ENCODE data around the gene HACD2.
A peak's percentile ranks its signal among the peaks of the same experiment; 100 is the strongest.
"Not testable (repeated sequence)": the region's sequence is repeated elsewhere in the genome, so short reads cannot be mapped to it uniquely, and the experiment has no call there.

The HACD2 gene

DNA sequence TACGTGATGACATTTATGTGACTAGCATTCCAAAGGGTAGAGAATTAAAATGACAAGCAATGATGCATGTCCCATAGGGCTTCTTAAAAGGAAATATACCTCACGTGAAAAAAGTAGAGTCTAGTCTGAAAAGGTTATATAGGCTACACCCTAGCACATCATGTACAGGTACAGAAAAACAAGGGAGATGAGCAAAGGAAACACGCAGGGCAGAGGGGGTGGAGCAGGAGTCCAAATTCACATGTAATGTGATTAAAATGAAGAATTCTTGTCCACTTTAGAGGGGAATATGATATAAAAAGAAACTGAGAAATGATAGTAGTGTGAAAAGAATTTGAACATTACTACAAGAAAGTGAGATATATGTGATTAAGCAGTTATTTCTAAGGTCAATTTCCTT is 59.4 kb downstream of the HACD2 start:
- DNase-seq (ENCODE audit: low read depth) = no peak

DNA sequence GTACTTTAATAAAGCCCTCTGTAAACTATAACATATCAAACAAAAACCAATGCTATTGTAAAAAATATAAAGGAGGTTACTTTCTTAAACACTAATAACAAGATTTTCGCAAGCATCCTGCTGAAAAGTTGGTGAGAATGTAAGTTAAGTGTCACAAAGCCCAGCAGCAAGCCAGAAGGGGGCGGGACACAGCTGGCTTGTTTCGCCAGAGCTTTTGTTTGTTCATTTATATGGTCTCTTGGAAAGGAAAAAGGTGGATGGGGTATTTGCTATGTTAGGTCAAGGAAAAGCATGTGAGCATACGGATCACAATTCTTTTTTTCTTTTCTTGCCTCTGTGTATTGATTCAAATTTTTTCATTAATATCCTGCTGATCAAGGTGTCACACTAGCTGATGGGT is 59.9 kb downstream of the HACD2 start:
- no peak for DNase-seq (ENCODE audit: low read depth)

DNA sequence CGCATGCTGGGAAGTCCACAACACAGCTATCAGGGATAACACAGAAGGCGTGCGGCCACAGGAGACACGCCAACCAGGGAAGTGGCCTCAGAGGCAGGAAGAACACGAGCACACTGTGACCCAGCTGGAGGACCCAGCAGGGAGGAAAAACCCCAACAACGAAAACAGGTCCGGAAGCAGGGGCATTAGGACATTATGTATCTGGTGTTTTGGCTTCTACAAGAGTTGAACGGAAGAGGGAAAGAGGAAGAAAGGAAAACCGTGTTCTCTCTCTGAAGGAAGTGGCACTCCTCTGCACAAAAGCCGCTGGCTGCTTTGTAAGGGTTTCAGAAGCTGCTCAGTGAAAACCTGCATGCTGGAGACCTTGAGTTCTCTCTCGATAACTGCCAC is 61.8 kb downstream of the HACD2 start:
- no peak for DNase-seq (ENCODE audit: low read depth)

DNA sequence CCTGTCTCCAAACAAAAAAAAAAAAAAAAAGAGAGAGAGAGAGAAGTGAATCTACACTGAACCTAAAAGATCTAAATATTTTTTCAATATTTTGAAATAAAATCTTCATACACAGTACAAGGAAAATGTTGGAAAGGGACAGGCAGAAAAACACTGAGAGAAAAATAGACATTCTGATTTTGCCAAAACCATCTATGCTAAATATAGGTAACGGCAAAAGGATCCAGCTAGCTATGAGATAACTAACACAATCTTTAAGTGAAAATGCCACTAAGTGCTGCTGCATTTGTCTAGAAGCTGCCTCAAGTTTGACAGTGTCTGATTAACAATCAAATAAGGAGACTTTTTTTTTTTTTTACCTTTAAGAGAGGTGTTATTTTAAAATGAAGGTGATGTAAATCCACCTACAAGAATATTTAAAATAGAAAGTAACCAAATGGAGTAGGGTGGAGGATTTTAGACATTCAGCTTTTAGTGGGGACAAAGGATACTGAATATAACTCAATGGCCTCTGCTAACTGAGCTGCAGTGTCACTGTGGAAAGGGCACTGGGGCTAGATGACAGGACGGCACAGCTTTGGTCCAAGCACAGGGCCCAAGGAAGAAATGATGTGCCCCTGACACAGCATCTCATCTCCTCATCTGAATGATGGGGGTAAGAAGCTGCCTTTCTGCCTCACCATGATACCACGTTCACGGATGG is 62.4 kb downstream of the HACD2 start:
- DNase-seq (ENCODE audit: low read depth) = no peak

DNA sequence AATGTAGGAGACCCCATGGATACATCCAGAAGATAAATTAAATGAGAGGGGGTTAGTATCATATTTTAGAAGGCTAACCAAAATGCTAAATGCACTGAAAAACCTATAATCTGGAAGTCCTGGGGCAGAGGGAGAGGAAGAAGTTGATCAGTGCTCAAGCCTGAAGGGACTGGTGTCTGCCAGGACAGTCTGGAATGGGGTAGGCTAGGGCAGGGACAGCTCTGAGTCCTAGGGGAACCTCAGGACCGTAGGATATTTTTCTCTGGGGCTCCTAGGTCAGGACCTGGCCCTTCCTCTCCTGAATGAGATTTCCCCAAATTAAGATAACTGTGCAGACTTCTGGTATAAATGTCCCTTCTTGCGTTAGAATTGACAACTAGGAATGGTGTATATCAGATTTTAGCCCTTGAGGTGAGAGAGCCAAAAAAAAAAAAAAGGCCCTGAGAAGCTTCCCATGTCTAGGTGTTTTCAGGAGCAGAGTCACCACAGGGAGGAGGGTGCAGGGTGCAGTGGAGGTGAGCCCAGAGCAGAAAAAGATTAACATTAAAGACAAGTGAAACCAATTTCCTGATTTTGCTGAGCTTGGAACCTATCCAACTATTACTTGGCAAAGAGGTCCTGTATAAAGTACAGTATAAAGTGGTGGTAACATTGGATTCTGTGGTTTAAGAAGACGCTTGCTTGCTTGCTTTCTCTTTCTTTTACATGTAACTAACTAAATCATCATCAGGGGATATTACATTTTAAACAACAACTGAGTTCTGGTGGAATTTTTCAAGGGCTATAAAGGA is 63.5 kb downstream of the HACD2 start:
- no peak for DNase-seq (ENCODE audit: low read depth)

DNA sequence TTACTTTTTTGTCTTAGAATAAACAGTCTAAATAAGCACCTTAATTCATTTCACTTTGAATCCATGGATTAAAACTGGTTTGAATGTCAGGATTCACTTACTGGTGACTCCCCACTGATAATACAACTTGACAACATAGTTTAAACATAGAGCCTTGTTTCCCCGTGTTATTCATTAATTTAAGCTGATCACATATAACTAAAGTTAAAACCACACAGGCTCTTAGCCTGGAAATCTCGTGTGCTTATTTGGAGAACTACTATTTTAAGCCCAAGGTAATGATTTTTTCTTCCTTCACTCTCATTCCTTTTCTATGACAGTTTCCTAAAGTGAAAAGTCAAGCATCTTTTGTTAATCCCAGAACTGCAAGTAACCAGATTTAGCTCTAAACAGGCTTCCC is 64.2 kb downstream of the HACD2 start:
- DNase-seq (ENCODE audit: low read depth) = no peak

DNA sequence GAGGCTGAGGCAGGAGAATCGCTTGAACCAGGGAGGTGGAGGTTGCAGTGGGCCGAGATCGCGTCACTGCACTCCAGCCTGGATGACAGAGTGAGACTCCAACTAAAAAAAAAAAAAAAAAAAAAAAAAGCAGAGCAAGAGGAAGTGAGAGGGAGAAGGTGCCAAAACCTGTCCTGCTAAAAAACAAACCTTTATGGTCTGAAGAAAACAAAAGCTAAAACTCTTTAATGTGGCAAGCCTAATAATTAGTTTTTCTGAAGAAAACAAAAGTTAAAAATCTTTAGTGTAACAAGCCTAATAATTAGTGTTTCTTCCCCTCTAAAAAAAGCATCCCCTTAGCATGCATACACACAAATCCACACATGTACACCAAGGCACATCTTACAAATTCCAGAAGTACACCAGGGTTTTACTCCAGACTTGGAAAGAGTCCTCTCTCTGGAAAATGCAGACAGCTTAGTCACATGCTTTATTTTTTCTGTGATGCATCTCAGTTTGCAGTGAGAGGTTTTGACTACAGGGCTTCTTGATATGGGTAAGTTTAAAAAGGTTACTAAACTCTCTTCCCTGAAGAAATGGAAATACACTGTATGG is 65.9 kb downstream of the HACD2 start:
- peak; percentile 9 for DNase-seq (ENCODE audit: low read depth)

DNA sequence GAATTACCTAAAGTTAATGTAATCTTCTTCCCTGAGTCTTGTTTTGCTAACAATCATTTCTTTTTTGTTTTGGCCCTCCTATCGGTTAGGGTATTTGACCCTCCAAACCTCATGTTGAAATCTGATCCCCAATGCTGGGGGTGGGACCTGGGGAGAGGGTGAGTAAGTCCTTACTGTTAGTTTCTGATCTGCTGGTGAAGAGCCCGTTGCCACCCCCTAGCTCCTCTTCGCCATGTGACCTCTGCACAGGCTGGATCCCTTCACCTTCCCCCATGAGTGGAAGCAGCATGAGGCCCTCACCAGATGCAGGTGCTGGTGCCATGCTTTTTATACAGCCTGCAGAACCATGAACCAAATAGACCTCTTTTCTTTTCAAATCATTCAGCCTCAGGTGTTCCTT is 73.1 kb downstream of the HACD2 start:
- DNase-seq (ENCODE audit: low read depth) = no peak

DNA sequence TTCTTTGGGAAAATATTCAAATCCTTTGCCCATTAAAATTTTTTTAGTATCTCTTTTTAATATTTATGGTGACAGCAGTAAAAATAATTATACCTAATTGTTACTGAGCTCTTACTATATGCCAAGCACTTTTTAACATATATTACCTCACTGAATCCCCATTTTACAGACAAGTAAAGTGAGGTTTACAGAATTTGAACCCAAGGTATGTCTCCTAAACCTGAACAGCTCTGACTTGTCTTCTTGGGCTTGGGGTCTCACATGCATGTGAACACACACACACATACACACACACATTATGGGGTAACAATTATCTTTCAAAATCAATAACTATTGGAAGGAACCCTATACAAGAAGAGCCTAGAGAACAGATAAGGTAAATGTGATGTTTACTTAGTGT is 73.8 kb downstream of the HACD2 start:
- no peak for DNase-seq (ENCODE audit: low read depth)

DNA sequence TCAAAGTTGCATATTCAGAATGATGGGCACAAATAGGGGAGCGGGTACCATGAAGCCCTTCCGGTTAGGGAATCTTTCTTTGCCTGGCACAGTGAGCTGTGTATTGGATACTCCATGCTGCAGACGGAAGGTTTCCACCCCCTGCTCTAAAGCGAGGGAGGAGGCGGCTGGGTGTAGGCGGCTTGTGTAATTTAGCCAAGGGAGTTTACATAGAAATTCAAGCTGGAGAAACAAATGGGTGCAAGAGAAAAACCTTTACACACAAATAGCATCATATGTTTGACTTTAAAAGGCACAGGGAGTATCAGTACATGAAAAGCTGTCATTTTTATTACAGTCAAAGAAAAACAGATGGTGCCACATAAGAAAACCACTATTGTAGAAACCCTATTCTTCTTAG is 76.7 kb downstream of the HACD2 start:
- DNase-seq (ENCODE audit: low read depth) = no peak

DNA sequence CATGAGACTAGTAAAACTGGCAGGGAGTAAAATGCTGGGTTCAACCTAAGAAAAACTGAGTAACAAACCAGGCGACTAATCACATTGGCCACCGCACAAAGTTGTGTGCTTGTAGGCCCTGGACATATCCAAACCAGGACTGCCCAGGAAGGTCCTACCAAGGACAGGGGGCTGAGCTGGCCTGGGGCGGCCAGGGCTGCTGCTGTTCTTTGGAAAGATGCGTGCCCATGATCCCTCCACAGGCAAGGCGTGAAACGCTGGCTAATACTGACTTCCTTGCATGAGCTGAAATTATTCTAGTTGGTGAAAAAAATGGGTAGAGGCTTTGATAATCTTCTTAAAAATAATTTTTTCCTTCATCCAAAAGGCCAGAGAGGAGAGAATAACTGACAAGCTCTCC is 79.0 kb downstream of the HACD2 start:
- no peak for DNase-seq (ENCODE audit: low read depth)

DNA sequence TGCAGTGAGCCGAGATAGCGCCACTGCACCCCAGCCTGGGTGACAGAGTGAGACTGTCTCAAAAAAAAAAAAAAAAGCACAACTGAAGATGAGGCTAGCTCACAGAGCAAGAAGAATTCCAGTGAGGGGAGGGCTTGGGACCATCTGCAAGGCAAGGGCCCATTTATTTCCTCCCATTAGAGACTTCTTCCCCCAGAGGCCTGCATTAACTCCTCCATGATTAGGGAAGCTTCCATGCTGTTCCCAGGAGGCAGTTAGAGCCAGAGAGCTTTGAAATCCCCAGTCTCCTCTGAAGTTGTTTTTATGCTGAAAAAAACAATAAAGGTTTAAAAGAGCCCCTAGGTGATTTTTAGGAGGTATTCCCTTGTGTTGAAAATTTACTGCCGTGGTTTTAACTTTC is 81.7 kb downstream of the HACD2 start:
- DNase-seq (ENCODE audit: low read depth) = no peak

DNA sequence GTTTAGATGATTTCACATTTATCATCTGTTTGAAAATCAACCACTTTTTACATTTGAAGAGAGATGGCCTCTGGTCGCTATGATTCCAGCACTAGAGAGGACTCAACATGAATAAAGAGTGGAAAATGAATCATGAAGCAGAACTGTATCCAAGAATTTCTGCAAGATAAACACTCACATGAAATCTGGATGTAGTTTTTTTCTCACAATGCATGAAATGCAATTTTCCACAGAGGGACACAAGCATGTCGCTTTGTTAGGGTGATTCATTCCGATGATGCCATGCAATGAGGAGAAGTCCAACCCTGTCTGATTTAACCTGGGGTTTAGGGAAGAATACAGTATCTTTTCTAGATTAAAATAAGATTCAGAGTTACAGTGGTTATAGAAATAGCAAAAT is 85.5 kb downstream of the HACD2 start:
- DNase-seq (ENCODE audit: low read depth) = peak; percentile 68

DNA sequence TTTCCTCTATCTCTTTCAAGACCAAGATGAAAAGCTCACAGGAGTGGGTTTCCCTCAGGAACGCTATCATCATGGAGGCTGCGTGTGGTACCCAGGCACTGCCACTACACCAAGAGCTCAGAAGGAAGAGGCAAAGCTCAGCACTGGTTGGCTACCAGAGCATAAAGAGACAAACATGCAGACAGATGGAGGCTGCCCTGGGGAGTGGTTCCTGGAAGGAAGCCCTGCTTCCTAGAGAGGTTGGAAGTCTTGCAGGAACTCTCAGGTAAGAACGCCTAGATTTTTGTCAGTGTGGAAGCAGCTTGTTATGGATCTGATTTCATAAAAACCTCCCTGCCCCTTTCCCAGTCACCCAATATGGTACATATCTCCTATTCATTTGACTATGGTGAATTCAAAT is 86.1 kb downstream of the HACD2 start:
- DNase-seq (ENCODE audit: low read depth) = no peak

DNA sequence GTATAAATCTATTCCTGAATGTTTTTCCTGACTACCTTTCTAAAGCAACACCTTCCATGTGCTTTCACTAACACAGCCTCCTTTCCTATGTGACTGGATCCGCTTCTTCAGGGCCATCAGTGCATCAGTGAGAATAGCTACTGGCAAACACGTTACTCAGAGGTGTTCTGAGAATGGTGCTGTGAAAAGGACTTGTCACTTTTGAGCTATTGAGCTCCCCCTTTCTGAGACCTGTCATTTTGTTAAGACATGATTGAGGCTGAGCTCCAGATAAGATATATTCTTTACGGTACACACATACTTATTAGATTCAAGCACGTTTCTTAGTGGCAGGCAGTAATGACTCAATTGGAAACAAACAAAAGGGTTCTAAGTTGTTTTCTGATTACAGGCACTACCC is 90.9 kb downstream of the HACD2 start:
- DNase-seq (ENCODE audit: low read depth) = no peak

DNA sequence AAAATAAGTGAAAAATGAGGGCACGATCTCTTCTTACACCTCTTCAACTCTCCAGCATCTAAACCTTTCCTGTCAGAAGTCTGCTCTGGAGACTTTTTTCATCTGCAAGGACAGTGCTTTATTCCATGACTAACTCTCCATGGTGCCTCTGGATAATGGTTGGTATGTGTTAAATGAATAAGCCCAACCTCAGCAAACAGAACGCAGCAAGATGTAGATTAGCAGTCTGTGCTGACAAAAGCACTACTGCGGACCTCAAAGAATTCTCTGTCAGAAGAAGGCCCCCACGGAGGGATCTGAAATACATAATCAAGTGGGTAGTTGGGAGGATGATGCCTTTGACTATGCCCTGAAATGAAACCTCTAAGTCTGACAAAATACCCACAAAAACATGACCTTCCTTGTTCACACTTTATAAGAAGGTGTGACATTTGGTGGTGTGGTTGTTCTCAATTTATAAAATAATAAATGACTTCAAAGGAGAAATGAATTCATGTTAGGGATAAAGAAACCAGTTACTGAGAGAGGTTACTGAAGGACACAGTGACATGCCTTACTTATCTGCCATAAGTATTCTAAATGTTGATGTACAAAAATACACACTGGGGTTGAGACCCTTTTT is 92.8 kb downstream of the HACD2 start:
- no peak for DNase-seq (ENCODE audit: low read depth)

DNA sequence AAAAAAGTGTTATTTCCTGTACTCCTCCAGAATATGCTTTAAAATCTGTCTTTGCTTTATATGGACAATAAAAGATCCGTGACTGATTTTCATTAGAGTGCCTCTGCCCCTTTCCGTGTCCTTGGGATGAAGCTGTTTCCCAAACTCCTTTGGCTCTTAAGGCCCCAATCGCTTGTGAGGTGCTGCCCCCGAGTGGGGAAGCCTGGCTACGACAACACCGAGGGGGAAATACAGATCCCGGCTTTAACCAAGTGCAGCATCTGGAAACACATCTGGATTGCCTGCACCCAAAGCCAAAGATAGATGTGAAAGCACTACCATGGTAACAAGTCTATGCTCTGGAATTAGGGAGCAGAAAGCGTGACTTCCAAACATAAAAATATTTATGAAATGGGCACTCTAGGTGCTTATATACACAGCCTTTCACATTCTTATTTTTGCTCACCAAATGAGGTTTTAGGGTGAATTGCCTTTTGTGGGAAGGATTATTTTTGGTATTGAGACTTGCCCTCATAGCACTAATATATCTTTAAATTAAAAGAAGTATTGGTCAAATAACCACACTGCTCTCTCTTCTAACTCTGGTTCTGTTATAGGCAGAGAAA is 95.4 kb downstream of the HACD2 start:
- DNase-seq (ENCODE audit: low read depth) = peak; percentile 38

DNA sequence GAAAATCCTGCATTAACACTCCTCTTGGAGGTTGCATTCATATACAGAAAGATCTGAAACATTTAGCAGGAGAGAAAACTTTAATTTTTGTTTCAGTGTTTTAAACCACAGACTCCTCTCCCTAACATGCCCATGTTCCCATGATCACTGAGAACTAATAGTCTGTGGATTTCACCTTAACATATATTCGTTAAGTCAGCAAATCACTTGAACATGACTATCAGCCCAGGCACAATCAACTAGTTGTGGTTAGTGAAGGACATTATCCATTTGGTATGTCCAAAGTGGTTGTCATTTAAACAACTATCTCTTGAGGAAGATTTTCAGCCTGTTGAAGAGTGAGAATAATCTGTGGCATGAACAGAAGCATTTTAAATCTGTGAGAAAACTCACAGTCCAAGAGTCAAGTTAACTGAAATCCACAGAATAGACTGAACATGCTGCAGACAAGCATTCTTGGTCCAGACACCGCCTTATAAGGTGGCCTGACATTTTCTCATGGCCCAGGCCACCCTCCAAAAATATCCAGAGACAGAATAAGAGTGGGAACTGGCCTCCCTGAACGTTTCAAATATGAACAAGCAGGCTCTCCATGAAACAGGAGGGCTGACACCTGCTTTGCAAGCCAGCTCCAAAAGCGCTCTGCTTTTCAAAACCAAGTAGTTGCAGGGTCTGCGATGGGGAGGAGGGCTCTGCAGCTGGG is 96.1 kb downstream of the HACD2 start:
- no peak for DNase-seq (ENCODE audit: low read depth)

DNA sequence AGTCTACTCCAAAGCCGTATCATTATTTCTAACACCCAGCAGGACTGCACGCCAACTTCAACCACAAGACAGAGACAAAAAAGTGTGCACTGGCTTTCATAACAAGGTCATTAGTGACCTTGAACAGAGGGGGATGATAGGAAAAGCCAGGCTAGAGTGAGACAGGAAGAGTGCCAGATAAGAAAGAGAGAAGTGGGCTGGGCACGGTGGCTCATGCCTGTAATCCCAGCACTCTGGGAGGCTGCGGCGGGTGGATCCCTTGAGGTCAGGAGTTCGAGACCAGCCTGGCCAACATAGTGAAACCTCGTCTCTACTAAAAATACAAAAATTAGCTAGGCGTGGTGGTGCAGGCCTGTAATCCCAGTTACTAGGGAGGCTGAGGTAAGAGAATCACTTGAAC is 97.8 kb downstream of the HACD2 start:
- not testable (repeated sequence) for DNase-seq (ENCODE audit: low read depth)

DNA sequence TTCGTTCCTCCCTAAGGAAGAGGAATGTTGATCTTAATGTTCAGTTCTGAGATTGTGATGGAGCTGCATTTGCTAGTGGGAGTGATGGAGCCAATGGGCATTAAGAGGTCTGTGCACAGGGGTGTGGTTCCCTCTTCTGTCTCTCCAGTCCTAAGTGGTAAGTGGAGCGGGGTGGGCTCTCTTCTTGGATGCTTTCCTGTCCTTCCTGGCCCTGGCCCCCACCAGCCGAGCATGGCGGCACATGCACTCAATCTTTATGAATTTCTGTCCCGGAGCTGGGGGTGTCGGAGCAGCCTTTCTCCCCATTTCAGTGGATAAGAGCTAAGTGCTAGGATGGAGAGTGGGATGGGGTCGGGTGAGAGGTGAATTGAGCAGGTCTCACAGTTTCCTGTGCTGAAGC is 98.4 kb downstream of the HACD2 start:
- no peak for DNase-seq (ENCODE audit: low read depth)

DNA sequence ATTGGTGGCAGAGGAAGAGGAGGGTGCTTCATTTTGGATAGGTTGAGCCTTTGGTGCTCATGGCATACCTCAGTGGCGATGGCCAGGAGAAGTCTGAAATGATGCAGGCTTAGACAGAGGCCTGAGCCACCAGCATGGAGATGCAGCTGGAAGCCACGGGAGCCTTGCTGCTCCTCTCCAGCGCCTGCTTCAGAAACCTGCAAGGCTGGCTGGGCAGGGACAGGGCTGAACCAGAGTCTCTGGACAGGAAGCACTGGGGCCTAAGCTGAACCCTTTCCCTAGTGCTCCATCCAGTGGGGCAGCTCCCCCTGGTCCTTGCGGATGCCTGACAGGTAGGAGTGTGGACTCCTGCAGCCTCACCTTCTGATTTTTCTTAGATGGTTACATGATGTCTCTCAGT is 99.3 kb downstream of the HACD2 start:
- no peak for DNase-seq (ENCODE audit: low read depth)

DNA sequence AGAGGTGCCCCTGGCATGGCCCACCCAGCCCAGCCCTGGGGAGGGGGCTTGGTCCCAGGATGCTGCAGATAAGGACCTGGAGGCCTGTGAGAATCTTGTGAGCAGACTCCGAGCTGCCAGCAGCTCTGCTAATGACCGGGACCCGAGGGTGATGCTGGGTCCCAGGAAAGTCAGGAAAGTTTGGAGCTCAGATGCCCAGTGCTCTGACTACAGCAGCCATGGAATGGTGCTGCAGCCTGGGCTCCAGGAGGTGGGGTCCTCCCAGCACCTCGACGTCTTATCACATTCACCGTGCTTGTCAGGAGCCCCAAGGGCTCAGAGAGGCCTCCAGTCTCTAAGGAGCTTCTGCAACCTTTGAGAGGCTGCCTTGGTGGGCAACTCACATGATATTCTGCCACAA is 101.7 kb downstream of the HACD2 start:
- DNase-seq (ENCODE audit: low read depth) = no peak

All from stromal cell of bone marrow (primary cell).